ENCODE data around the gene ZNF594. TPM values are rescaled to one million over a fixed set of nuclear protein-coding genes. Genes with fewer than 3 reads are reported as not detected.

The ZNF594 gene
- total RNA-seq, 3 donors from 2014 or later: 9.4 to 27.7 (median 22.6) TPM

DNA sequence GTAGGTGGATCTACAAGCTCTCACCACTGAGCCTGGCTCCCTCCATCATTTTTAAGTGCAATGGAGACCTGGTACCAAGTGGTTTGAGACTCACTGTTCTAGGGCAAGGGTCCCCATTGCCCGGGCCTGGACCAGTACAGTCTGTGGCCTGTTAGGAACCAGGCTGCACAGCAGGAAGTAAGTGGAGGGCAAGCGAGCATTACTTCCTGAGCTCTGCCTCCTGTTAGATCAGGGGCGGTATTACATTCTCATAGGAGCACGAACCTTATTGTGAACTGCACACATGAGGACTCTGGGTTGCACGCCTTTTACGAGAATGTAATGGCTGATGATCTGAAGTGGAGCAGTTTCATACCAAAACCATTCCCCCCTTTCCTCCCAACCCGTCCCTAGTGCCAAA, 6.8 kb upstream of the ZNF594 start:
- intact Hi-C loops (cut with DNase I; ENCODE audit: low total_unique reads): no loop called here
- H3K36me3 ChIP-seq: no peaks in the 10 kb centered on the region
- H3K9me3 ChIP-seq: no peaks in the 10 kb centered on the region
- no peak overlapping the region for H3K4me3 ChIP-seq
- H3K27ac ChIP-seq: no peak overlapping the region
- H3K27me3 ChIP-seq: no peaks in the 10 kb centered on the region
- DNase-seq (ENCODE audit: low spot score in 2 of 2): no peak
- H3K4me1 ChIP-seq: no peaks in the 10 kb centered on the region
- no peak for TF ChIP-seq POLR2AphosphoS5 (IDR thresholded peaks at IDR 0.05)
- no peak for TF ChIP-seq POLR2A (IDR thresholded peaks at IDR 0.05)
- TF ChIP-seq, protein P1, sequence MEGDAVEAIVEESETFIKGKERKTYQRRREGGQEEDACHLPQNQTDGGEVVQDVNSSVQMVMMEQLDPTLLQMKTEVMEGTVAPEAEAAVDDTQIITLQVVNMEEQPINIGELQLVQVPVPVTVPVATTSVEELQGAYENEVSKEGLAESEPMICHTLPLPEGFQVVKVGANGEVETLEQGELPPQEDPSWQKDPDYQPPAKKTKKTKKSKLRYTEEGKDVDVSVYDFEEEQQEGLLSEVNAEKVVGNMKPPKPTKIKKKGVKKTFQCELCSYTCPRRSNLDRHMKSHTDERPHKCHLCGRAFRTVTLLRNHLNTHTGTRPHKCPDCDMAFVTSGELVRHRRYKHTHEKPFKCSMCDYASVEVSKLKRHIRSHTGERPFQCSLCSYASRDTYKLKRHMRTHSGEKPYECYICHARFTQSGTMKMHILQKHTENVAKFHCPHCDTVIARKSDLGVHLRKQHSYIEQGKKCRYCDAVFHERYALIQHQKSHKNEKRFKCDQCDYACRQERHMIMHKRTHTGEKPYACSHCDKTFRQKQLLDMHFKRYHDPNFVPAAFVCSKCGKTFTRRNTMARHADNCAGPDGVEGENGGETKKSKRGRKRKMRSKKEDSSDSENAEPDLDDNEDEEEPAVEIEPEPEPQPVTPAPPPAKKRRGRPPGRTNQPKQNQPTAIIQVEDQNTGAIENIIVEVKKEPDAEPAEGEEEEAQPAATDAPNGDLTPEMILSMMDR (IDR thresholded peaks at IDR 0.05): no peak

DNA sequence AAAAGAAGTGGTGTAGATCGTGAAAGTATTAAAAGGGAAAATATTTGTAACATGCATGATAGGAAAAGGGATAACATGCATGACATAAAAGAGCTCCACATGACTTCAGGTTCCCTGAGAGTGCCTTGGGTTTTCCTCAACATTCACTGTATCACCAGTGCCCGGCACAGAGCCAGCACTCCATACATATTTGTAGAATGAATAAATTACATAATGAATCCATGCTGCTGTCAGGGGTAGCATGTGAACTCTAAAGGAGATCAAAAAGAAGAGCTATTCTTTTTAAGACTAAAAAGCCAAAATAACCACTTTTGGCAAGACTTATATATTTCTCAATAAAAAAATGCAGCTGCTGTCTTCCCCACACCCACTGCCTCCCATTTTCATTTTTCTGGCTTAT, 2.7 kb upstream of the ZNF594 start:
- intact Hi-C loops (cut with DNase I; ENCODE audit: low total_unique reads): no loop called here
- TF ChIP-seq, protein P1 (IDR thresholded peaks at IDR 0.05): no peak
- TF ChIP-seq POLR2A (IDR thresholded peaks at IDR 0.05) (no peak), POLR2AphosphoS5 (IDR thresholded peaks at IDR 0.05) (no peak)
- Histone ChIP-seq H3K27me3 (no peaks in the 10 kb centered on the region), H3K9me3 (peaks cover 3 to 7% of the 10 kb centered on the region in 2 donors), H3K4me3 (no peak overlapping the region), H3K27ac (no peak overlapping the region), H3K36me3 (no peaks in the 10 kb centered on the region), H3K4me1 (no peaks in the 10 kb centered on the region)
- no peak for DNase-seq (ENCODE audit: low spot score in 2 of 2)

DNA sequence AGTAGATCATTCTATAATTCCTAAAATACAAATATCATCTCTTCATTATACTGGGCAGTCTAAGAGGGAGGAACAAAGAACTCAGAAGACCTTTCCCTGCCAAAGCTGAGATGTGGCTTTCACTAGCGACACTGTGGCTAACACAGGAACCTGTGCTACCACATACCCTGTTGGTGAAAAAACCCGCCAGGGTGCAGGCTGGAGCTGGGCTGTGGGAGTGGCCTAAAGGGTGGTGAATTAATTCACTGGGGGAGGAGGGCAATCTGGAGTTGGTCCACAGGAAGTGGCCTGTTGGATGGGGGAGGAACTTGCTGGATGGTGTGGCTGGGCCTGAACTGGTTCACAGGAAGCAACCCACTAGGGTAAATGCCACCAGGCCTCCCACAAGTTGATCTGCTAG, 7.4 kb downstream of the ZNF594 start:
- Histone ChIP-seq H3K36me3 (no peaks in the 10 kb centered on the region), H3K4me1 (no peaks in the 10 kb centered on the region), H3K27ac (no peak overlapping the region), H3K4me3 (no peak overlapping the region), H3K27me3 (no peaks in the 10 kb centered on the region), H3K9me3 (peaks cover 85 to 97% of the 10 kb centered on the region in 2 donors)
- TF ChIP-seq POLR2A (IDR thresholded peaks at IDR 0.05) (no peak), POLR2AphosphoS5 (IDR thresholded peaks at IDR 0.05) (no peak)
- TF ChIP-seq, protein P1 (IDR thresholded peaks at IDR 0.05): no peak
- no peak for DNase-seq (ENCODE audit: low spot score in 2 of 2)
- intact Hi-C loops (cut with DNase I; ENCODE audit: low total_unique reads): no loop called here

DNA sequence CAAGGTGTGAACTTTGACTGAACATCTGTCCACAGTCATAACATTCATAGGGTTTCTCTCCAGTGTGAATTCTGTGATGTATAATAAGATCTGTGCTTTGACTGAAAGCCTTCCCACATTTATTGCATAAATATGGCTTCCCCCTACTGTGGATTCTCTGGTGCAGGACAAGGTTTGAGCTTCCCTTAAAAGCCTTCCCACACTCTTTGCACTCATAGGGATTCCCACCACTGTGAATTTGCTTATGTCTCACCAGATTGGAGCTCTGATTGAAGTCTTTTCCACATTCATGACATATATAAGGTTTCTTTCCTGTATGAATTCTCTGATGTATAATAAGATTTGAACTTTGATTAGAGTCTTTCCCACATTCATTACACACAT, 8.3 kb downstream of the ZNF594 start:
- H3K9me3 ChIP-seq: peaks cover 87 to 100% of the 10 kb centered on the region in 2 donors
- H3K27ac ChIP-seq: no peak overlapping the region
- no peaks in the 10 kb centered on the region for H3K27me3 ChIP-seq
- intact Hi-C loops (cut with DNase I; ENCODE audit: low total_unique reads): no loop called here
- TF ChIP-seq, protein P1 (IDR thresholded peaks at IDR 0.05): no peak
- TF ChIP-seq POLR2AphosphoS5 (IDR thresholded peaks at IDR 0.05) (no peak), POLR2A (IDR thresholded peaks at IDR 0.05) (no peak)
- no peak overlapping the region for H3K4me3 ChIP-seq
- no peaks in the 10 kb centered on the region for H3K36me3 ChIP-seq
- DNase-seq (ENCODE audit: low spot score in 2 of 2): no peak
- no peaks in the 10 kb centered on the region for H3K4me1 ChIP-seq

DNA sequence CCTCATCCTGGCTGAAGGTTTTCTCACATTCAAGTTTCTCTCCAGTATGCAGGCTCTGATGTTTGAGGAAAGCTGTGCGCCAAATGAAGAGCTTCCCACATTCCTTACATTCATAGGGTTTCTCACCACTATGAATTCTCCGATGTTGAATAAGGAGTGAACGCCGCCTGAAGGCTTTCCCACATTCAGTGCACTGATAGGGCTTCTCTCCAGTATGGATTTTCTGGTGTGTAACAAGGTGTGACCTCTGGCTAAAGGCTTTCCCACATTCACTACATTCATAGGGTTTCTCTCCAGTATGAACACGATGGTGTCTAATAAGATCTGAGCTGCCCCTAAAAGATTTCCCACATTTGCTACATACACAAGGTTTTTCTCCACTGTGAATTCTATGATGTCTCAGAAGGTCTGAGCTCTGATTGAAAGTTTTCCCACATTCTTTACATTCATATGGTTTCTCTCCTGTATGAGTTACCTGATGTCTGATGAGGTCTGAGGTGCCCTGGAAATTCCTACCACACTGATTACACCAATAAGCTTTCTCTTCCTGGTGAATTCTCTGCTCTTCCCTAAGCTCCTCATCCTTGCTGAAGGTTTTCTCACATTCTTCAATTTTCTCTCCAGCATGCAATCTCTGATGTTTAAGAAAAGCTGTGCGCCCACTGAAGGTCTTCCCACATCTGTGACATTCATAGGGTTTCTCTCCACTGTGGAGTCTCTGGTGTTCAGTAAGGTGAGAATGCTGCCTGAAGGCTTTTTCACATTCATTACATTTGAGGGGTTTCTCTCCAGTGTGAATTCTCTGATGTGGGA, 8.9 kb downstream of the ZNF594 start:
- Histone ChIP-seq H3K4me3 (no peak overlapping the region), H3K4me1 (no peaks in the 10 kb centered on the region), H3K27ac (no peak overlapping the region), H3K36me3 (no peaks in the 10 kb centered on the region), H3K9me3 (peaks cover 89 to 99% of the 10 kb centered on the region in 2 donors), H3K27me3 (no peaks in the 10 kb centered on the region)
- intact Hi-C loops (cut with DNase I; ENCODE audit: low total_unique reads): no loop called here
- no peak for DNase-seq (ENCODE audit: low spot score in 2 of 2)
- TF ChIP-seq POLR2AphosphoS5 (IDR thresholded peaks at IDR 0.05): no peak
- TF ChIP-seq, protein P1 (IDR thresholded peaks at IDR 0.05): no peak
- no peak for TF ChIP-seq POLR2A (IDR thresholded peaks at IDR 0.05)

All from breast epithelium (tissue), 4 donors.